ENCODE measurements around the gene ELMO2. TPM values are rescaled to one million over a fixed set of nuclear protein-coding genes. Genes with fewer than 3 reads are reported as not detected.

The ELMO2 gene
- total and polyA plus RNA-seq, 2 of the 4 experiments (the other 2 are of a cell fraction), result 29.2 to 52.7 TPM

DNA sequence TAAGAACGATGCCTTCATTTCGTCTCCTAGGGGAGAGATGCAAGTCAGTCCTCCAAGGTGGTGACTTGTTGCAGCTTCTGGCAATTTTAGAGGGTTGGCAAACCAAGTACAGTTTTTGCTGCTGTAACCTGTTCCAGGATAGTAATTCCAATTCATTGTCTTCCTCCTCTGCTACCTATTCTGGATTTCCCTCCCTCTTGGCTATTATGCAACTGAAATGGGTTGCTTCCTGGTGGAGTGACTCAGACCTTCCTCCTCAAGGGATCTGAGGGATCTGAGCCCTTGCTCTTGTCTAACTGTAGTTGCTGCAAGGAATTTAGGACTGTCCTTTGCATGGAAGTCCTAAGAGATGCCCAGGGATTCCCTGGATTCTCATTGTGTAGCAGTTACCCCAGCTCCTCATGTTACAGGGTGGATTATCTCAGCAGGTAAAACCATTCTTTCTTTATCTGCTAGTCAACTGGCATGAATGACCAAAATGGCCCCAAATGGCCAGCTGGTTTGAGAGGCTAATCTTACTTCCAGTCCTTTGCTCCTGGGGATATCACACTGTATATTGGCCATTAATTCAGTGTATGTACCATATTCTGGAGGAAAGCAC, 17.6 kb upstream of the ELMO2 start:
- dilution Hi-C loops (cut with HindIII; ENCODE audit: low sequenced_read_pairs, unreplicated experiment), result no loop called here
- Histone ChIP-seq H2AK5ac (ENCODE audit: low read depth, low read length) (no peak overlapping the region), H3K4ac (ENCODE audit: low read depth, low read length) (no peak overlapping the region), H3K4me1 (ENCODE audit: control insufficient read depth, insufficient read depth, low read length) (no peaks in the 10 kb centered on the region), H4K20me1 (ENCODE audit: insufficient read depth, low read length) (no peaks in the 10 kb centered on the region), H3K36me3 (ENCODE audit: control insufficient read depth, insufficient read depth, low read length) (no peaks in the 10 kb centered on the region), H3K4me2 (ENCODE audit: low read depth, low read length) (no peak overlapping the region), H2BK5ac (ENCODE audit: low read depth, low read length, poor library complexity, severe bottlenecking) (no peak overlapping the region), H4K8ac (ENCODE audit: low read depth in 2 of 2, low read length in 2 of 2) (no peak overlapping the region), H3K9me3 (ENCODE audit: control insufficient read depth, insufficient read depth, low read length) (no peaks in the 10 kb centered on the region), H3K27ac (ENCODE audit: insufficient read depth, low read length) (no peak overlapping the region), H3K14ac (replicated peaks; ENCODE audit: low read depth, low read length) (no peak overlapping the region), H3K79me1 (ENCODE audit: low read depth in 1 of 2, low read length in 2 of 2) (no peaks in the 10 kb centered on the region), H3K9ac (ENCODE audit: low read depth, low read length) (no peak overlapping the region), H3K56ac (ENCODE audit: extremely low read depth, insufficient read depth, low read length) (no peak overlapping the region), H3K4me3 (ENCODE audit: insufficient read depth, low read depth, low read length) (no peak overlapping the region), H4K91ac (ENCODE audit: insufficient read depth, low read depth, low read length) (no peak overlapping the region), H2BK20ac (ENCODE audit: low read depth, low read length) (no peak overlapping the region), H2AK9ac (replicated peaks; ENCODE audit: low read depth, low read length, poor library complexity) (no peak overlapping the region), H2BK120ac (ENCODE audit: low read depth, low read length) (no peak overlapping the region), H3K23ac (ENCODE audit: low read depth, low read length) (no peak overlapping the region), H2AFZ (replicated peaks; ENCODE audit: low read length, poor library complexity) (no peak overlapping the region), H3K27me3 (ENCODE audit: control insufficient read depth, insufficient read depth, low read length) (peaks cover 9% of the 10 kb centered on the region), H3K18ac (ENCODE audit: low read depth, low read length) (no peak overlapping the region), H4K5ac (ENCODE audit: low read depth, low read length) (no peak overlapping the region), H3K9me1 (ENCODE audit: insufficient read depth, low read length) (no peaks in the 10 kb centered on the region), H2BK15ac (ENCODE audit: low read depth, low read length) (no peak overlapping the region)
- no peak for TF ChIP-seq RFX5 (IDR thresholded peaks at IDR 0.05; ENCODE audit: low read depth, low read length)
- no peak for TF ChIP-seq MAZ (IDR thresholded peaks at IDR 0.05; ENCODE audit: borderline replicate concordance, low read depth, low read length)
- TF ChIP-seq MAFK (IDR thresholded peaks at IDR 0.05; ENCODE audit: low read depth, low read length), result no peak
- TF ChIP-seq BHLHE40 (IDR thresholded peaks at IDR 0.05; ENCODE audit: low read depth, low read length), result no peak
- no peak for TF ChIP-seq CEBPB (IDR thresholded peaks at IDR 0.05; ENCODE audit: low read depth, low read length)
- no peak for TF ChIP-seq RCOR1 (IDR thresholded peaks at IDR 0.05; ENCODE audit: insufficient replicate concordance, low read length)
- TF ChIP-seq MXI1 (IDR thresholded peaks at IDR 0.05; ENCODE audit: borderline replicate concordance, low read depth, low read length), result no peak
- TF ChIP-seq SMC3 (IDR thresholded peaks at IDR 0.05; ENCODE audit: low read depth, low read length), result no peak
- TF ChIP-seq NFE2L2 (IDR thresholded peaks at IDR 0.05; ENCODE audit: low read depth, low read length), result no peak
- no peak for TF ChIP-seq FOS (IDR thresholded peaks at IDR 0.05; ENCODE audit: low read depth, low read length)
- no peak for TF ChIP-seq RAD21 (IDR thresholded peaks at IDR 0.05; ENCODE audit: low read length)
- no peak for TF ChIP-seq POLR2A (IDR thresholded peaks at IDR 0.05; ENCODE audit: low read depth, low read length)
- TF ChIP-seq, protein P1, sequence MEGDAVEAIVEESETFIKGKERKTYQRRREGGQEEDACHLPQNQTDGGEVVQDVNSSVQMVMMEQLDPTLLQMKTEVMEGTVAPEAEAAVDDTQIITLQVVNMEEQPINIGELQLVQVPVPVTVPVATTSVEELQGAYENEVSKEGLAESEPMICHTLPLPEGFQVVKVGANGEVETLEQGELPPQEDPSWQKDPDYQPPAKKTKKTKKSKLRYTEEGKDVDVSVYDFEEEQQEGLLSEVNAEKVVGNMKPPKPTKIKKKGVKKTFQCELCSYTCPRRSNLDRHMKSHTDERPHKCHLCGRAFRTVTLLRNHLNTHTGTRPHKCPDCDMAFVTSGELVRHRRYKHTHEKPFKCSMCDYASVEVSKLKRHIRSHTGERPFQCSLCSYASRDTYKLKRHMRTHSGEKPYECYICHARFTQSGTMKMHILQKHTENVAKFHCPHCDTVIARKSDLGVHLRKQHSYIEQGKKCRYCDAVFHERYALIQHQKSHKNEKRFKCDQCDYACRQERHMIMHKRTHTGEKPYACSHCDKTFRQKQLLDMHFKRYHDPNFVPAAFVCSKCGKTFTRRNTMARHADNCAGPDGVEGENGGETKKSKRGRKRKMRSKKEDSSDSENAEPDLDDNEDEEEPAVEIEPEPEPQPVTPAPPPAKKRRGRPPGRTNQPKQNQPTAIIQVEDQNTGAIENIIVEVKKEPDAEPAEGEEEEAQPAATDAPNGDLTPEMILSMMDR (conservative IDR thresholded peaks at IDR 0.05; ENCODE audit: low read depth, low read length), result no peak
- TF ChIP-seq, protein P2, sequence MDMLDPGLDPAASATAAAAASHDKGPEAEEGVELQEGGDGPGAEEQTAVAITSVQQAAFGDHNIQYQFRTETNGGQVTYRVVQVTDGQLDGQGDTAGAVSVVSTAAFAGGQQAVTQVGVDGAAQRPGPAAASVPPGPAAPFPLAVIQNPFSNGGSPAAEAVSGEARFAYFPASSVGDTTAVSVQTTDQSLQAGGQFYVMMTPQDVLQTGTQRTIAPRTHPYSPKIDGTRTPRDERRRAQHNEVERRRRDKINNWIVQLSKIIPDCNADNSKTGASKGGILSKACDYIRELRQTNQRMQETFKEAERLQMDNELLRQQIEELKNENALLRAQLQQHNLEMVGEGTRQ (IDR thresholded peaks at IDR 0.05; ENCODE audit: low read depth, low read length), result no peak
- TF ChIP-seq CHD1 (IDR thresholded peaks at IDR 0.05; ENCODE audit: low read depth, low read length), result no peak
- ChIA-PET POLR2A (ENCODE audit: unreplicated experiment) (no interaction called here), CTCF (no interaction called here)
- DNase-seq (no peak), ATAC-seq (ENCODE audit: low read depth) (no peak)
- 80% methylated on average over 2 of the region's 2 CpGs; no CpG with 5 or more reads in 1 of the 2 experiments for WGBS, 2 experiments (ENCODE audit: extremely low coverage in 2 of 2, insufficient read length in 1 of 2)
- in situ Hi-C loops (cut with MboI; ENCODE audit: low sequenced_read_pairs), result no loop called here
- intact Hi-C loops (cut with micrococcal nuclease), result no loop called here
- BruUV-seq (replicated peaks), result no TSS peak
